CD8-positive, alpha-beta memory T cell (primary cell): ENCODE measurements around the gene LAG3. TPM values are rescaled to one million over a fixed set of nuclear protein-coding genes. Genes with fewer than 3 reads are reported as not detected.

Source experiments
- CTCF ChIA-PET: fragments of 350-600 bp; sonication (Branson Sonifier 250); formaldehyde crosslinking; loops from one replicate; lab custom pipeline; 2021; ENCODE audit warnings: antibody characterized with exemption; lab: Charles Lee
- POLR2A ChIA-PET: fragments of 350-600 bp; sonication (Branson Sonifier 250); formaldehyde crosslinking; loops from one replicate; lab custom pipeline; 2021; ENCODE audit warnings: antibody characterized with exemption; lab: Charles Lee
- DNase-seq, 5 donors: peaks; one replicate each; pipeline versions ENCODE4 v3.0.0 to v3.0.0-alpha.2; 2020 to 2022; ENCODE audit warnings: mixed read lengths in 1 of 5
- H3K27ac ChIP-seq: one replicate; pipeline ENCODE4 v1.7.0; 2013; ENCODE audit warnings: low read depth, mild to moderate bottlenecking, low read length, moderate library complexity
- H3K27me3 ChIP-seq: 2 replicates; pipeline ENCODE4 v1.7.0; 2013; ENCODE audit warnings: low read length, mild to moderate bottlenecking; ENCODE audit not compliant: insufficient read depth, poor library complexity, severe bottlenecking
- H3K36me3 ChIP-seq: 2 replicates; pipeline ENCODE4 v1.7.0; 2013; ENCODE audit warnings: mild to moderate bottlenecking, low read length, moderate library complexity; ENCODE audit not compliant: insufficient read depth
- H3K4me1 ChIP-seq: 2 replicates; pipeline ENCODE4 v1.7.0; 2013; ENCODE audit warnings: mild to moderate bottlenecking, low read length, moderate library complexity; ENCODE audit not compliant: insufficient read depth
- H3K4me3 ChIP-seq: 2 replicates; pipeline ENCODE4 v1.7.0; 2013; ENCODE audit warnings: mild to moderate bottlenecking, low read length
- H3K9me3 ChIP-seq: 2 replicates; pipeline ENCODE4 v1.7.0; 2013; ENCODE audit warnings: mild to moderate bottlenecking, low read length
- H3K27ac Mint-ChIP-seq, 8 donors: one replicate each; pipeline ENCODE4 v1.8.0; 2020 to 2021; ENCODE audit warnings: mixed read lengths in 8 of 8, mild to moderate bottlenecking in 6 of 8, inconsistent platforms in 3 of 8, moderate library complexity in 3 of 8
- H3K27me3 Mint-ChIP-seq, 2 donors: one replicate each; pipeline ENCODE4 v1.8.0; 2020 to 2021; ENCODE audit warnings: mixed read lengths in 2 of 2, mild to moderate bottlenecking in 1 of 2, moderate library complexity in 1 of 2
- H3K36me3 Mint-ChIP-seq, 3 donors: one replicate each; pipeline ENCODE4 v1.8.0; 2020 to 2021; ENCODE audit warnings: mixed read lengths in 3 of 3, inconsistent platforms in 1 of 3, mild to moderate bottlenecking in 1 of 3
- H3K4me1 Mint-ChIP-seq, 3 donors: one replicate each; pipeline ENCODE4 v1.8.0; 2020 to 2021; ENCODE audit warnings: mixed read lengths in 3 of 3, inconsistent platforms in 1 of 3, mild to moderate bottlenecking in 1 of 3
- H3K4me3 Mint-ChIP-seq, 7 donors: one replicate each; pipeline ENCODE4 v1.8.0; 2020 to 2021; ENCODE audit warnings: mixed read lengths in 7 of 7, mild to moderate bottlenecking in 6 of 7, moderate library complexity in 4 of 7, inconsistent platforms in 2 of 7
- H3K9me3 Mint-ChIP-seq, 5 donors: one replicate each; pipeline ENCODE4 v1.8.0; 2020 to 2022; ENCODE audit warnings: mixed read lengths in 5 of 5, mild to moderate bottlenecking in 3 of 5, moderate library complexity in 2 of 5, inconsistent platforms in 1 of 5
- polyA plus RNA-seq: library from polyadenylated mRNA; unstranded; fragments of 300-500 nt; fragmentation: Illumina TruSeq; gene quantifications from one replicate; pipeline ENCODE4 v1.2.3, GENCODE V29; 2021
- total RNA-seq, 2 experiments: library from RNA; stranded (reverse); gene quantifications; one replicate each; pipeline ENCODE4 v1.2.3, GENCODE V29; 2021

Gene LAG3
- total and polyA plus RNA-seq, 3 experiments from 2014 or later = 37.3 to 245 (median 236) TPM

DNA sequence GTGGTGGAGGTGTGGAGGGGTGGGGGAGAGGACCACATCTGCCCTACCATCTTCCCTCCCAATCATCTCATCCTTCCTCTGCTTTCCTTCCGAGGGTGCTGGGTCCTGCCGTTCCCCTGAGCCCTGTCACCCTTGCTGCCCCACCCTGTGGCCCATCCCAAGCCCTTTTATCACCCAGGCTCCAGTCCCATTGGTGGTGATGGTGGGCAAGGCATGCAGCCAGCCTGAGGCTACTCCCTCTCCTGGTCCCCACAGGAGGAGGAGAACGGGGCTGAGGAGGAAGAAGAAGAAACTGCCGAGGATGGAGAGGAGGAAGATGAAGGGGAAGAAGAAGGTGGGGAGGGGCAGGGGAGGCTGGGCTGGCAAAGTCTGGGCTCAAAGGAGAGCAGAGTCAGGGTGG lies 2.7 kb upstream of the LAG3 start:
- Mint-ChIP-seq H3K4me3 (peak overlapping the region in 2 of 7 donors; percentile 83 to 84), H3K9me3 (no peaks in the 10 kb centered on the region), H3K27ac (peak overlapping the region in 5 of 8 donors; percentile 42 to 77 (median 58)), H3K4me1 (peaks cover 51 to 78% (median 57%) of the 10 kb centered on the region in 3 donors), H3K36me3 (peaks cover 0 to 6% (median 0%) of the 10 kb centered on the region in 3 donors), H3K27me3 (peaks cover 20 to 21% of the 10 kb centered on the region in 2 donors)
- peaks cover 53% of the 10 kb centered on the region for H3K4me1 ChIP-seq
- H3K27ac ChIP-seq = no peak overlapping the region
- H3K4me3 ChIP-seq = no peak overlapping the region
- no peaks in the 10 kb centered on the region for H3K36me3 ChIP-seq
- no peak for DNase-seq
- no peaks in the 10 kb centered on the region for H3K27me3 ChIP-seq
- ChIA-PET POLR2A (no interaction called here), CTCF (interaction anchor here (1.5 to 11.0 kb wide), 4 partner anchors 9 to 166 kb away, joined by 3 to 162 read pairs (median 5); partner anchors contain the start of gene MLF2)
- H3K9me3 ChIP-seq = no peaks in the 10 kb centered on the region

DNA sequence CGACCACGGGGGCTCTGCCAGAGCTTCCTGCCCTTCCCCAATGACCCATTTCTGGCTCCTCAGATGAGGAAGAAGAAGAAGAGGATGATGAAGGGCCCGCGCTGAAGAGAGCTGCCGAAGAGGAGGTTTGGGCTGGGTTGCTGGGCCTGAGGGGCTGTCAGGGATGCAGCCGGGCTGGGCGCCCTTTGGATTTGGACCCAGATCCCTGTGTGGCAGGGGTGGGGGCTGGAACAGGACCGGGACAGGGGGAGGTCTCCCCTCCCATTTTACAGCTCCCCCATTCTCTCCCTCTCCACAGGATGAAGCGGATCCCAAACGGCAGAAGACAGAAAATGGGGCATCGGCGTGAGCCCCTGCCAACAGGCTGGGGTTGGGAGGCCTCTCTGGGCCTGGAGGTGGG lies 2.2 kb upstream of the LAG3 start:
- Mint-ChIP-seq H3K4me3 (peak overlapping the region in 2 of 7 donors; percentile 83 to 84), H3K4me1 (peaks cover 53 to 78% (median 57%) of the 10 kb centered on the region in 3 donors), H3K27ac (peak overlapping the region in 2 of 8 donors; percentile 51 to 64)

DNA sequence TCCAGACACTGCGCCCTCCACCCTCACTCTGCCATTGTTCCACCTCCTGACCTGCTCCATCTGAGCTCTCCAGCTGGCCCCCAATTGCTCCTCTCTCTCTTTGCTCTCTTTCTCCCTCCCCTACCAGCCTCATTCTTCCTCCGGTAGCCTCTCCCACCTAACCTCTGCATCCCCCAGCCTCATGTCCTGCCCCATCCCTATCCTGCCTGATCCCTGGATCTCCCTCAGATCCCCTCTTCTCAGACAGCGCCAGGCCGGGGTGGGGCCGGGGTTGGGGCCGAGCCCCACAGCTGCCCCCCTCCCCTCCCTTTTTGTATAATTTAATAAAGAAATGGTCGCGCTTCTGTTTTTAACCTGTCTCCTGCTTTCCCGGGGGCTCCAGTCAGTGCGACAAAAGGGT lies 1.7 kb upstream of the LAG3 start:
- CTCF ChIA-PET = interaction anchor here (1.2 to 11.0 kb wide), 5 partner anchors 10 to 166 kb away, joined by 3 to 162 read pairs (median 3); partner anchors contain the start of gene MLF2
- H3K36me3 ChIP-seq = no peaks in the 10 kb centered on the region
- no peak overlapping the region for H3K4me3 Mint-ChIP-seq
- H3K9me3 ChIP-seq = no peaks in the 10 kb centered on the region
- H3K27me3 Mint-ChIP-seq = peaks cover 14 to 15% of the 10 kb centered on the region in 2 donors
- H3K4me1 Mint-ChIP-seq = peaks cover 53 to 78% (median 57%) of the 10 kb centered on the region in 3 donors
- H3K36me3 Mint-ChIP-seq = peaks cover 0 to 12% (median 2%) of the 10 kb centered on the region in 3 donors
- H3K4me3 ChIP-seq = no peak overlapping the region
- DNase-seq = no peak
- POLR2A ChIA-PET = no interaction called here
- peak overlapping the region in 6 of 8 donors; percentile 26 to 90 (median 65) for H3K27ac Mint-ChIP-seq
- H3K27me3 ChIP-seq = no peaks in the 10 kb centered on the region
- no peak overlapping the region for H3K27ac ChIP-seq
- no peaks in the 10 kb centered on the region for H3K9me3 Mint-ChIP-seq
- peaks cover 52% of the 10 kb centered on the region for H3K4me1 ChIP-seq

More for the DNA sequence above, 2.2 kb upstream of the LAG3 start:
- peaks cover 19% of the 10 kb centered on the region in 2 donors for H3K27me3 Mint-ChIP-seq
- no peaks in the 10 kb centered on the region for H3K36me3 ChIP-seq
- no peaks in the 10 kb centered on the region for H3K9me3 ChIP-seq
- no peak overlapping the region for H3K4me3 ChIP-seq
- POLR2A ChIA-PET = no interaction called here
- no peak overlapping the region for H3K27ac ChIP-seq
- DNase-seq = no peak
- CTCF ChIA-PET = interaction anchor here (1.5 to 11.0 kb wide), 4 partner anchors 10 to 166 kb away, joined by 3 to 162 read pairs (median 5); partner anchors contain the start of gene MLF2
- H3K27me3 ChIP-seq = no peaks in the 10 kb centered on the region
- H3K9me3 Mint-ChIP-seq = no peaks in the 10 kb centered on the region
- peaks cover 0 to 10% (median 2%) of the 10 kb centered on the region in 3 donors for H3K36me3 Mint-ChIP-seq
- H3K4me1 ChIP-seq = peaks cover 53% of the 10 kb centered on the region

DNA sequence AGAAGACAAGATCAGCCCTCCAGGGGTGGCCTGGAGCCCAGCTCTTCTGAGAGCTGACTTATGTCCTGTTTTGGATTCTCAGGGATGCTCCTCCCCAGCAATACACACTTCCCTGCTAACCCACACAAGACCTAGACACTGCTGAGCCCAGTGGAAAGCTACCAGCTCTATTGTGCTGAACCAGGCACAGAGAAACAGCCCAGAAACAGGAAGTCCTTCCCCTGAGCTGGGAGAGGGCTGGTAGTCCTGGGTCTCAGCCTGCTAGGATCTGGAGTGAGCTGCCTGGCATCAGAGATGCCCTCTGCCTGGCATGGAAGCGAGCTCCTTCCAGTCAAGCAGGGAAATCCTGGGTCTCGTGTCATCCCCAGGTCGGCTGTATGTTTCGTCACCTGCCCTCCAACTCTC lies 1.2 kb upstream of the LAG3 start:
- no peaks in the 10 kb centered on the region for H3K27me3 ChIP-seq
- no peaks in the 10 kb centered on the region for H3K36me3 ChIP-seq
- ChIA-PET CTCF (interaction anchor here (1.2 to 11.0 kb wide), 5 partner anchors 11 to 167 kb away, joined by 3 to 162 read pairs (median 5); partner anchors contain the start of gene MLF2), POLR2A (no interaction called here)
- no peaks in the 10 kb centered on the region for H3K9me3 Mint-ChIP-seq
- no peak overlapping the region for H3K4me3 ChIP-seq
- H3K4me3 Mint-ChIP-seq = peak overlapping the region in 3 of 7 donors; percentile 60 to 99 (median 93)
- no peak overlapping the region for H3K27ac ChIP-seq
- peaks cover 51% of the 10 kb centered on the region for H3K4me1 ChIP-seq
- no peaks in the 10 kb centered on the region for H3K9me3 ChIP-seq
- H3K27me3 Mint-ChIP-seq = peaks cover 13 to 15% of the 10 kb centered on the region in 2 donors
- H3K4me1 Mint-ChIP-seq = peaks cover 56 to 79% (median 58%) of the 10 kb centered on the region in 3 donors
- DNase-seq = no peak
- H3K36me3 Mint-ChIP-seq = peaks cover 0 to 13% (median 2%) of the 10 kb centered on the region in 3 donors
- H3K27ac Mint-ChIP-seq = peak overlapping the region in 7 of 8 donors; percentile 29 to 94 (median 76)

DNA sequence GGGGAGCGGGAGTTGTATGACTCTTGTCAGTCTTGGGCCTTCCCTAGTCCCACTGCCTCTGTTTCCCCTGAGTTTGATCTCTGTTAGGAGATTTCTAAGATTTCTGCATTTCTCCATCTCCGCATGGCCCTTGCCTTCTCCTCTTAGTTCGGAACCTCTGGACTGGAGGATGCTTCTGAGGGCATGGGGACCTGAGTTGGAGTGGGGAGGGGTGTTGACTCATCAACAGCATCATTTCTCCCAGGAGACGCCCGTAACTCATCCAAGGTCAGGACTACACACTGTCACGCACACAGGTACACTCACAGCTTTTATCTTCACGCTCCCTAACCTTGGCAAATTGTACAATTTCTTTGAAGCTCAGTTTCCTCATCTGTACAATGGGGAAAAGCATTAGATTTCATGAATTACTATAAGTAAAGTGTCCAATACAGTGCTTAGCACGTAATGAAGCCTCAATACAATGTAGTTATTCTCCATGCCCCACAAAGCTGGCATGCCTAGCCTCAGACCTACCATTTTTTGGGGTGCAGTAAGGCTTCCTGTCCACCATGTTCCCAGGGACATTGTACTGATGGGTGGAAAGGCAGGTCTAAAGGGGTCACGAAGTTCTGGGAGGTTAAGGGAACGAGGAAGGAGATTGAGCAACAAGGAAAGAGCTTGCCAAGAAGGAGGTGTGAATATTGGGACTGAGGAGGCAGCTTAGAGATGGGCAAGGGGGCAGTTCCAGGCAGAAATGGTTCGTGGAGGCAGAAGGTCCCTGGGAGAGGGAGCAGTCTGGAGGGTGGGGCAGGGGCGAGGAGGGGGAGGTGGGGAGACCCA lies 600 bp upstream of the LAG3 start:
- no peak overlapping the region for H3K27ac ChIP-seq
- Mint-ChIP-seq H3K36me3 (peaks cover 0 to 18% (median 2%) of the 10 kb centered on the region in 3 donors), H3K9me3 (no peaks in the 10 kb centered on the region), H3K4me3 (peak overlapping the region; percentile 85 to 99 (median 91)), H3K27ac (peak overlapping the region; percentile 18 to 94 (median 88)), H3K4me1 (peaks cover 63 to 85% (median 64%) of the 10 kb centered on the region in 3 donors), H3K27me3 (peaks cover 13 to 15% of the 10 kb centered on the region in 2 donors)
- CTCF ChIA-PET = interaction anchor here (1.2 to 11.0 kb wide), 4 partner anchors 11 to 54 kb away, joined by 3 to 162 read pairs (median 6); partner anchors contain the start of gene MLF2
- no peaks in the 10 kb centered on the region for H3K9me3 ChIP-seq
- POLR2A ChIA-PET = interaction anchor here (1.2 kb wide), 1 partner anchor 18 kb away, joined by 4 read pairs; no protein-coding TSS in a partner anchor
- peaks cover 52% of the 10 kb centered on the region for H3K4me1 ChIP-seq
- DNase-seq = no peak
- H3K4me3 ChIP-seq = peak overlapping the region; percentile 40
- H3K36me3 ChIP-seq = no peaks in the 10 kb centered on the region
- no peaks in the 10 kb centered on the region for H3K27me3 ChIP-seq

DNA sequence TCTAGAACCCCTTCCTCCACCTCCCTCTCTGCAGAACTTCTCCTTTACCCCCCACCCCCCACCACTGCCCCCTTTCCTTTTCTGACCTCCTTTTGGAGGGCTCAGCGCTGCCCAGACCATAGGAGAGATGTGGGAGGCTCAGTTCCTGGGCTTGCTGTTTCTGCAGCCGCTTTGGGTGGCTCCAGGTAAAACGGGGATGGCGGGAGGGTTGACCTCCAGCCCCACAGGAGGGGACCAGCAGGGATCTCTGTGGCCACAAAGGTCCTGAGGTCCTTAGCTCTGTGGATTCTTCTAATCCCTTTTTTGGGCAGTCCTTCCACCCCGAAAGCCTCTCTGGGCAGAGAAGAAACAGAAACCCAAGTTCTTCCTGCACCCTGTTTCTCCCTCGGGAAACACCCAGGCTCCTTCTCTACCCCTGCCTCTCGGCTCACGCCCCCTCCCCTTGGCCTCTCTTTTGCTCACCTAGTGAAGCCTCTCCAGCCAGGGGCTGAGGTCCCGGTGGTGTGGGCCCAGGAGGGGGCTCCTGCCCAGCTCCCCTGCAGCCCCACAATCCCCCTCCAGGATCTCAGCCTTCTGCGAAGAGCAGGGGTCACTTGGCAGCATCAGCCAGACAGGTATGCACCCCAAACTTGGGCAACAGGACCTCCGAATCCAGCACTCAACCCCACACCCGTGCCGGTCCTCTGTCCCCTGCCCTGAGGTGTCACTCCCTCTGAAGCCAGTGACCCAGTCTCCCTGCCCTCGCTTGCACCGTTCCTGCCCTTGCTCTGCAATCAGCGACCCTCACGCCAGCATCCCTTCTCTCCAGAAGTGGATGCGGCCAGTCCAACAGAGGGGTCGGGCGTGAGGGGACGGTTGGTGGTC lies 638 bp downstream of the LAG3 start:
- no peaks in the 10 kb centered on the region for H3K9me3 Mint-ChIP-seq
- Histone ChIP-seq H3K4me3 (peak overlapping the region; percentile 40), H3K27me3 (no peaks in the 10 kb centered on the region), H3K4me1 (peaks cover 51% of the 10 kb centered on the region), H3K27ac (peak overlapping the region; percentile 75), H3K9me3 (no peaks in the 10 kb centered on the region), H3K36me3 (no peaks in the 10 kb centered on the region)
- H3K27ac Mint-ChIP-seq = peak overlapping the region; percentile 69 to 93 (median 86)
- ChIA-PET CTCF (interaction anchor here (0.9 to 11.0 kb wide), 2 partner anchors 18 to 137 kb away, joined by 3 to 162 read pairs; partner anchors contain the start of genes LPAR5 and MLF2), POLR2A (interaction anchor here (0.6 to 2.7 kb wide), 3 partner anchors 19 to 165 kb away, joined by 4 to 23 read pairs (median 4); partner anchors contain the start of gene MLF2)
- H3K36me3 Mint-ChIP-seq = peaks cover 0 to 22% (median 2%) of the 10 kb centered on the region in 3 donors
- H3K27me3 Mint-ChIP-seq = peaks cover 9 to 10% of the 10 kb centered on the region in 2 donors
- no peak for DNase-seq
- peaks cover 55 to 76% (median 59%) of the 10 kb centered on the region in 3 donors for H3K4me1 Mint-ChIP-seq
- H3K4me3 Mint-ChIP-seq = peak overlapping the region; percentile 85 to 99 (median 91)
